SK-N-SH (cell line): Measurements from ENCODE around the gene ADAMTS2. TPM values are rescaled to one million over a fixed set of nuclear protein-coding genes. Genes with fewer than 3 reads are reported as not detected.

Source experiments
- CTCF ChIA-PET: fragments of 300-600, 350-600 bp; formaldehyde crosslinking; extraction: SDS; loops from one replicate; lab custom pipeline; 2021; lab: Yijun Ruan, JAX
- POLR2A ChIA-PET: fragments of 350-600 bp; sonication (Branson Sonifier 250); formaldehyde crosslinking; extraction: SDS; loops from one replicate; lab custom pipeline; 2020; ENCODE audit warnings: antibody characterized with exemption, inconsistent platforms; lab: Yijun Ruan, JAX
- DNase-seq: peaks from one replicate; pipeline ENCODE4 v3.0.0; 2012
- H2AFZ ChIP-seq: fragments of 200-600 bp; sonication (generic); 2 replicates; pipeline ENCODE4 v1.8.1; 2016; ENCODE audit warnings: antibody characterized with exemption, mild to moderate bottlenecking, low read depth
- H3F3A ChIP-seq: fragments of 200-600 bp; sonication (generic); replicated peaks from 2 replicates; pipeline ENCODE3; 2016; ENCODE audit warnings: antibody characterized with exemption, mild to moderate bottlenecking; ENCODE audit not compliant: insufficient read depth
- H3K27ac ChIP-seq, 2 experiments: fragments of 200-500 bp in 1 of 2; fragments of 200-600 bp in 1 of 2; sonication (Bioruptor generic) in 1 of 2; sonication (generic), shearing (Covaris generic) in 1 of 2; 2 replicates each; pipeline versions ENCODE4 v1.5.1 to v1.6.1; 2014 to 2016; ENCODE audit warnings: low read depth in 2 of 2, inconsistent platforms in 1 of 2, low read length in 1 of 2, mild to moderate bottlenecking in 1 of 2, mixed read lengths in 1 of 2
- H3K27me3 ChIP-seq: fragments of 200-600 bp; sonication (generic), shearing (Covaris generic); 2 replicates; pipeline ENCODE4 v1.6.1; 2016; ENCODE audit warnings: mixed run types; ENCODE audit not compliant: insufficient read depth
- H3K36me3 ChIP-seq, 2 experiments: fragments of 200-500 bp in 1 of 2; fragments of 200-600 bp in 1 of 2; sonication (Bioruptor generic) in 1 of 2; sonication (generic) in 1 of 2; replicated peaks in 1 of 2; 2 replicates each; pipeline versions ENCODE3 to v1.5.1; 2014 to 2016; ENCODE audit warnings: low read length in 1 of 2, mild to moderate bottlenecking in 1 of 2; ENCODE audit not compliant: insufficient read depth in 2 of 2, control insufficient read depth in 1 of 2
- H3K4me1 ChIP-seq, 2 experiments: fragments of 200-500 bp in 1 of 2; fragments of 200-600 bp in 1 of 2; sonication (Bioruptor generic) in 1 of 2; sonication (generic), shearing (Covaris generic) in 1 of 2; 2 replicates each; pipeline versions ENCODE4 v1.5.1 to v1.6.1; 2014 to 2016; ENCODE audit warnings: low read depth in 1 of 2, low read length in 1 of 2, mixed run types in 1 of 2; ENCODE audit not compliant: insufficient read depth in 2 of 2, control insufficient read depth in 1 of 2
- H3K4me2 ChIP-seq: fragments of 200-600 bp; sonication (generic), shearing (Covaris generic); 2 replicates; pipeline ENCODE4 v1.6.1; 2017; ENCODE audit warnings: mixed run types
- H3K4me3 ChIP-seq, 2 experiments: fragments of 200-500 bp in 1 of 2; fragments of 200-600 bp in 1 of 2; sonication (Bioruptor generic) in 1 of 2; sonication (generic), shearing (Covaris generic) in 1 of 2; 2 replicates each; pipeline versions ENCODE4 v1.5.1 to v1.8.1; 2014 to 2016; ENCODE audit warnings: low read depth in 2 of 2, inconsistent platforms in 1 of 2, low read length in 1 of 2, mild to moderate bottlenecking in 1 of 2, mixed read lengths in 1 of 2, moderate library complexity in 1 of 2
- H3K79me2 ChIP-seq: fragments of 200-600 bp; sonication (generic); 2 replicates; pipeline ENCODE4 v1.8.1; 2017; ENCODE audit warnings: mild to moderate bottlenecking; ENCODE audit not compliant: insufficient read depth
- H3K9ac ChIP-seq: fragments of 200-600 bp; sonication (generic); 2 replicates; pipeline ENCODE4 v1.6.1; 2017; ENCODE audit warnings: mixed run types
- H3K9me2 ChIP-seq: fragments of 200-600 bp; sonication (generic); 2 replicates; pipeline ENCODE4 v1.6.1; 2017; ENCODE audit warnings: mixed run types
- H3K9me3 ChIP-seq: fragments of 200-600 bp; sonication (generic); 2 replicates; pipeline ENCODE4 v1.6.1; 2017; ENCODE audit warnings: mixed run types, mild to moderate bottlenecking, moderate library complexity
- H4K20me1 ChIP-seq: fragments of 200-600 bp; sonication (generic); 2 replicates; pipeline ENCODE4 v1.6.1; 2017; ENCODE audit warnings: mild to moderate bottlenecking, mixed run types; ENCODE audit not compliant: insufficient read depth
- EP300 ChIP-seq, 2 experiments: IDR thresholded peaks; 2 replicates each; pipeline versions ENCODE4 v1.4.0 to v1.6.1; 2012; ENCODE audit warnings: borderline replicate concordance in 1 of 2, low read depth in 1 of 2, low read length in 1 of 2
- FOSL2 ChIP-seq: IDR thresholded peaks from 2 replicates; pipeline ENCODE4 v1.4.0; 2012; ENCODE audit warnings: low read depth, mild to moderate bottlenecking, moderate library complexity, borderline replicate concordance
- JUND ChIP-seq: IDR thresholded peaks from 2 replicates; pipeline ENCODE4 v1.4.0; 2012
- MEF2A ChIP-seq: IDR thresholded peaks from 2 replicates; pipeline ENCODE4 v1.4.0; 2012; ENCODE audit warnings: low read depth, borderline replicate concordance
- MXI1 ChIP-seq: IDR thresholded peaks from 2 replicates; pipeline ENCODE4 v1.6.1; 2012; ENCODE audit warnings: mild to moderate bottlenecking, low read depth, low read length, improper control_type of control experiment
- POLR2AphosphoS5 ChIP-seq: IDR thresholded peaks from 2 replicates; pipeline ENCODE4 v1.6.1; 2012; ENCODE audit warnings: low read depth, low read length
- RAD21 ChIP-seq: IDR thresholded peaks from 2 replicates; pipeline ENCODE4 v1.6.1; 2012; ENCODE audit warnings: mild to moderate bottlenecking, low read length
- RCOR1 ChIP-seq: fragments of 150-350 bp; IDR thresholded peaks from 2 replicates; pipeline ENCODE4 v1.6.1; 2017; ENCODE audit warnings: antibody characterized with exemption, low read length
- RFX5 ChIP-seq: IDR thresholded peaks from 2 replicates; pipeline ENCODE4 v1.6.1; 2012; ENCODE audit warnings: mild to moderate bottlenecking, improper control_type of control experiment, low read length
- RXRA ChIP-seq: IDR thresholded peaks from 2 replicates; pipeline ENCODE4 v1.4.0; 2012; ENCODE audit warnings: low read depth, mild to moderate bottlenecking, borderline replicate concordance
- SMC3 ChIP-seq: IDR thresholded peaks from 2 replicates; pipeline ENCODE4 v1.6.1; 2012; ENCODE audit warnings: low read depth, low read length, improper control_type of control experiment
- TAF1 ChIP-seq: IDR thresholded peaks from 2 replicates; pipeline ENCODE4 v1.6.1; 2012; ENCODE audit warnings: low read depth, mild to moderate bottlenecking, low read length, moderate library complexity, borderline replicate concordance
- WGBS: methylation state at CpG from one replicate; pipeline ENCODE4 v1.1.6; 2017; ENCODE audit warnings: low lambda C conversion rate; 5-methylcytosine and 5-hydroxymethylcytosine counted together
- polyA plus RNA-seq, 3 experiments: library from polyadenylated mRNA; depleted of rRNA; stranded (reverse); fragments of >200 nt; gene quantifications; 2 replicates each; pipeline ENCODE4 v1.2.3, GENCODE V29; 2012
- TF ChIP-seq, protein P1 (sequence below): fragments of 200-600 bp; sonication (generic); IDR thresholded peaks from 2 replicates; pipeline ENCODE4 v1.6.1; 2017; ENCODE audit warnings: antibody characterized with exemption, mild to moderate bottlenecking, moderate library complexity
- TF ChIP-seq, protein P2 (sequence below): IDR thresholded peaks from 2 replicates; pipeline ENCODE4 v1.4.0; 2012; ENCODE audit warnings: low read depth, borderline replicate concordance
- TF ChIP-seq, protein P3 (sequence below): IDR thresholded peaks from 2 replicates; pipeline ENCODE4; 2012

Gene ADAMTS2
- polyA plus RNA-seq, 1 of the 3 experiments (the other 2 are of a cell fraction), result 0.12 TPM

DNA sequence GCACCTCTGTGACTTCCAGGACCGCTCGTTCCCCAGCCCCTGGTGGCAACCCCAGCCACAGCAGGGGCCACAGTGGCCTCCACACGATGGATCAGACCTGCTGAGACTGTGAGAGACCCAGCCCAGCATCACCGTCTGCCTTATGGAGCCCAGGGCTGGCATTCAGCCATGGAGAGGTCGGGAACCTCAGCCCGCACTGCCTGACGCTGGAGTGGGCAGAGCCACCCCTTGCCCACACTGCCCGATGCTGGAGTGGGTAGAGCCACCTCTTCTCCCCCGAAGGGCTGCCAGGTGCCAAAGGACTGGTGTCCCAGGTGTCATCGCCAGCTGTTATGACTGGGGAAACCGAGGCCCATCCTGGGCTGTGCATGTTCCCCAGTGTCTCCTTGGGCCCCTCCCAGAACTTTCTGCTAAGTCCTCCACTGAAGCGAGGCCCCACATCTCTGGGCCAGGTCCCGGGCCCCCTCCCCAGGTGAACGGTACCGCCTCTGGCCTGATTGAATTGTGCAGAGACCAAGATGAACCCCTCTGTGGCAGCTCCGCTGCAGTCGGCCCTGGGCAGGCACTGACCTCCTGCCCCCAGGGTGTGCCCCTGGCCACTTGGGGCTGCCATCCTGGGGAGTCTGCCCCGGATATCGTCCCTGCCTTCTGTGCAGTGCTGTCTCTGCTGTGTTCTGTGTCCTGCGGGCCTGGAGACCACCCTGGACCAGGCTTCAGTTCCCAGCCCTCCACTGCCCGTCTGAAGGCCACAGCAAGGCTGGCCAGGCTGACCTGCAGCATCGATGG is 137.1 kb downstream of the ADAMTS2 start:
- TF ChIP-seq FOSL2, result no peak
- TF ChIP-seq SMC3, result no peak
- TF ChIP-seq, protein P1, sequence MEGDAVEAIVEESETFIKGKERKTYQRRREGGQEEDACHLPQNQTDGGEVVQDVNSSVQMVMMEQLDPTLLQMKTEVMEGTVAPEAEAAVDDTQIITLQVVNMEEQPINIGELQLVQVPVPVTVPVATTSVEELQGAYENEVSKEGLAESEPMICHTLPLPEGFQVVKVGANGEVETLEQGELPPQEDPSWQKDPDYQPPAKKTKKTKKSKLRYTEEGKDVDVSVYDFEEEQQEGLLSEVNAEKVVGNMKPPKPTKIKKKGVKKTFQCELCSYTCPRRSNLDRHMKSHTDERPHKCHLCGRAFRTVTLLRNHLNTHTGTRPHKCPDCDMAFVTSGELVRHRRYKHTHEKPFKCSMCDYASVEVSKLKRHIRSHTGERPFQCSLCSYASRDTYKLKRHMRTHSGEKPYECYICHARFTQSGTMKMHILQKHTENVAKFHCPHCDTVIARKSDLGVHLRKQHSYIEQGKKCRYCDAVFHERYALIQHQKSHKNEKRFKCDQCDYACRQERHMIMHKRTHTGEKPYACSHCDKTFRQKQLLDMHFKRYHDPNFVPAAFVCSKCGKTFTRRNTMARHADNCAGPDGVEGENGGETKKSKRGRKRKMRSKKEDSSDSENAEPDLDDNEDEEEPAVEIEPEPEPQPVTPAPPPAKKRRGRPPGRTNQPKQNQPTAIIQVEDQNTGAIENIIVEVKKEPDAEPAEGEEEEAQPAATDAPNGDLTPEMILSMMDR, result no peak
- TF ChIP-seq, protein P2, sequence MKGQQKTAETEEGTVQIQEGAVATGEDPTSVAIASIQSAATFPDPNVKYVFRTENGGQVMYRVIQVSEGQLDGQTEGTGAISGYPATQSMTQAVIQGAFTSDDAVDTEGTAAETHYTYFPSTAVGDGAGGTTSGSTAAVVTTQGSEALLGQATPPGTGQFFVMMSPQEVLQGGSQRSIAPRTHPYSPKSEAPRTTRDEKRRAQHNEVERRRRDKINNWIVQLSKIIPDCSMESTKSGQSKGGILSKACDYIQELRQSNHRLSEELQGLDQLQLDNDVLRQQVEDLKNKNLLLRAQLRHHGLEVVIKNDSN, result no peak
- no peak for TF ChIP-seq RFX5
- no peak for TF ChIP-seq MXI1
- Histone ChIP-seq H3K79me2 (no peaks in the 10 kb centered on the region), H3K9me3 (no peaks in the 10 kb centered on the region), H3K9ac (no peak overlapping the region), H3K4me1 (peaks cover 0 to 20% of the 10 kb centered on the region in 2 experiments; a peak in 1 of 4 replicates), H3K27me3 (no peaks in the 10 kb centered on the region), H3K4me3 (no peak overlapping the region), H3F3A (no peaks in the 10 kb centered on the region), H3K36me3 (no peaks in the 10 kb centered on the region), H3K4me2 (no peak overlapping the region), H3K9me2 (no peaks in the 10 kb centered on the region), H4K20me1 (no peaks in the 10 kb centered on the region), H3K27ac (no peak overlapping the region; a peak in 1 of 4 replicates), H2AFZ (no peak overlapping the region)
- no peak for DNase-seq
- POLR2A ChIA-PET, result no interaction called here
- CTCF ChIA-PET, result interaction anchor here (1.1 kb wide), 1 partner anchor 11 kb away, joined by 4 read pairs; no protein-coding TSS in a partner anchor
- 56% methylated on average over 10 of the region's 22 CpGs for WGBS

DNA sequence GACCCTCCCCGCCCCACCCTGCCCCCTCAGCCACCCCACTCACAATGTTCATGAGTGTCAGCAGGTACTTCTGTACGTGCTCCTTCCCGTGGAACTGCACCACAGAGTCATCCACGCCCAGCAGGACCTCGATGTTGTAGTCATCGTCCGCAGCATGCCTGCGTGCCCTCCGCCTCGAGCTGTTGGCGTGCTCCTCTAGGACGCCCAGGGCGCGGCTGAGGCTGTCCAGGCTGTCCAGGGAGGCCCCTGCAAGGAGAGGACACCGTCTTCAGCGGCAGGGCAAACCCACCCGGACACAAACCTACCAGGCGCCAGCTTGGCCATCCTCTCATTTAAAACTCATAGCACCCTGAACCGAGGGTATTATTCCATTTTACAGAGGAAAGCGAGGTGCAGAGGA is 137.8 kb downstream of the ADAMTS2 start:
- Histone ChIP-seq H3K79me2 (no peaks in the 10 kb centered on the region), H3K4me2 (no peak overlapping the region), H3K27ac (no peak overlapping the region), H3K36me3 (no peaks in the 10 kb centered on the region), H3K9me3 (no peaks in the 10 kb centered on the region), H4K20me1 (no peaks in the 10 kb centered on the region), H3K4me3 (no peak overlapping the region), H3K4me1 (peaks cover 0 to 20% of the 10 kb centered on the region in 2 experiments; a peak in 1 of 4 replicates), H2AFZ (no peak overlapping the region), H3F3A (no peaks in the 10 kb centered on the region), H3K27me3 (no peaks in the 10 kb centered on the region), H3K9ac (no peak overlapping the region), H3K9me2 (no peaks in the 10 kb centered on the region)
- CTCF ChIA-PET, result interaction anchor here (1.1 kb wide), 1 partner anchor 11 kb away, joined by 4 read pairs; no protein-coding TSS in a partner anchor
- 60% methylated on average over 3 of the region's 20 CpGs for WGBS
- POLR2A ChIA-PET, result no interaction called here
- no peak for TF ChIP-seq SMC3
- TF ChIP-seq, protein P3, sequence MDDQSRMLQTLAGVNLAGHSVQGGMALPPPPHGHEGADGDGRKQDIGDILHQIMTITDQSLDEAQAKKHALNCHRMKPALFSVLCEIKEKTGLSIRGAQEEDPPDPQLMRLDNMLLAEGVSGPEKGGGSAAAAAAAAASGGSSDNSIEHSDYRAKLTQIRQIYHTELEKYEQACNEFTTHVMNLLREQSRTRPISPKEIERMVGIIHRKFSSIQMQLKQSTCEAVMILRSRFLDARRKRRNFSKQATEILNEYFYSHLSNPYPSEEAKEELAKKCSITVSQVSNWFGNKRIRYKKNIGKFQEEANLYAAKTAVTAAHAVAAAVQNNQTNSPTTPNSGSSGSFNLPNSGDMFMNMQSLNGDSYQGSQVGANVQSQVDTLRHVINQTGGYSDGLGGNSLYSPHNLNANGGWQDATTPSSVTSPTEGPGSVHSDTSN, result no peak
- TF ChIP-seq TAF1, result no peak
- TF ChIP-seq RCOR1, result no peak
- no peak for TF ChIP-seq FOSL2
- no peak for TF ChIP-seq JUND
- TF ChIP-seq EP300 (IDR thresholded peaks at IDR 0.05; ENCODE audit: borderline replicate concordance in 1 of 2, low read depth in 1 of 2, low read length in 1 of 2), result no peak
- TF ChIP-seq POLR2AphosphoS5, result no peak
- no peak for TF ChIP-seq MEF2A
- no peak for TF ChIP-seq RAD21
- TF ChIP-seq RXRA, result no peak
- TF ChIP-seq, protein P1, result no peak
- DNase-seq, result no peak
